Measurements from ENCODE around the gene ATF3.

The ATF3 gene

GRCh38 chr1:212628046-212628445 is 19.5 kb downstream of the ATF3 start (continued):
- TF ChIP-seq HOXA7 (CRISPR knock-in tag; IDR thresholded peaks at IDR 0.05; ENCODE audit: borderline replicate concordance), result no peak
- TF ChIP-seq ZNF621 (tag by site-specific recombination; IDR thresholded peaks at IDR 0.05), result no peak
- TF ChIP-seq MZF1 (tag by site-specific recombination; IDR thresholded peaks at IDR 0.05; ENCODE audit: borderline replicate concordance), result no peak
- TF ChIP-seq ZXDB (tag by site-specific recombination; IDR thresholded peaks at IDR 0.05), result no peak
- no peak for TF ChIP-seq ZNF175 (tag by site-specific recombination; IDR thresholded peaks at IDR 0.05)
- no peak for TF ChIP-seq PATZ1 (tag by site-specific recombination; IDR thresholded peaks at IDR 0.05)
- no peak for TF ChIP-seq ZNF776 (tag by site-specific recombination; IDR thresholded peaks at IDR 0.05; ENCODE audit: borderline replicate concordance)
- TF ChIP-seq ZSCAN4 (tag by site-specific recombination; IDR thresholded peaks at IDR 0.05), result no peak
- TF ChIP-seq ZNF792 (tag by site-specific recombination; IDR thresholded peaks at IDR 0.05), result no peak
- no peak for TF ChIP-seq ZNF629 (tag by site-specific recombination; IDR thresholded peaks at IDR 0.05)

- no peak for TF ChIP-seq ZNF660 (tag by site-specific recombination; IDR thresholded peaks at IDR 0.05)
- no peak for TF ChIP-seq ZSCAN18 (tag by site-specific recombination; IDR thresholded peaks at IDR 0.05)
- TF ChIP-seq ZNF776 (tag by site-specific recombination; IDR thresholded peaks at IDR 0.05; ENCODE audit: borderline replicate concordance), result no peak
- TF ChIP-seq GFI1B (tag by site-specific recombination; IDR thresholded peaks at IDR 0.05), result no peak
- TF ChIP-seq ZFP3 (tag by site-specific recombination; IDR thresholded peaks at IDR 0.05; ENCODE audit: low read depth), result no peak
- no peak for TF ChIP-seq ZNF155 (tag by site-specific recombination; IDR thresholded peaks at IDR 0.05)
- TF ChIP-seq ZBTB49 (tag by site-specific recombination; IDR thresholded peaks at IDR 0.05; ENCODE audit: low read depth), result no peak
- TF ChIP-seq ZNF350 (tag by site-specific recombination; IDR thresholded peaks at IDR 0.05), result no peak
- no peak for TF ChIP-seq GLIS2 (tag by site-specific recombination; IDR thresholded peaks at IDR 0.05)
- TF ChIP-seq ZNF558 (tag by site-specific recombination; IDR thresholded peaks at IDR 0.05), result no peak
- no peak for TF ChIP-seq ZNF132 (tag by site-specific recombination; IDR thresholded peaks at IDR 0.05; ENCODE audit: borderline replicate concordance)
- TF ChIP-seq ZNF658 (tag by site-specific recombination; IDR thresholded peaks at IDR 0.05), result no peak
- TF ChIP-seq ZNF571 (tag by site-specific recombination; IDR thresholded peaks at IDR 0.05), result no peak
- TF ChIP-seq ZNF580 (tag by site-specific recombination; IDR thresholded peaks at IDR 0.05), result no peak
- TF ChIP-seq ZNF416 (tag by site-specific recombination; IDR thresholded peaks at IDR 0.05), result no peak
- TF ChIP-seq ZNF600 (tag by site-specific recombination; IDR thresholded peaks at IDR 0.05), result no peak
- no peak for TF ChIP-seq ZNF670 (tag by site-specific recombination; IDR thresholded peaks at IDR 0.05; ENCODE audit: low read depth)
- no peak for TF ChIP-seq KLF10 (tag by site-specific recombination; IDR thresholded peaks at IDR 0.05)
- no peak overlapping the region for H3K27ac ChIP-seq (ENCODE audit: extremely low read depth, low read depth, low read length)
- no peaks in the 10 kb centered on the region for H3K36me3 ChIP-seq (ENCODE audit: control insufficient read depth in 2 of 2, insufficient read depth in 1 of 2, low read length in 2 of 2)
- ChIA-PET CTCF (interaction anchor here (1.0 to 1.7 kb wide), 6 partner anchors 11 to 151 kb away, joined by 3 to 7 read pairs (median 3); partner anchors contain the start of gene ATF3), POLR2A (no interaction called here)
- no peaks in the 10 kb centered on the region for H3K4me1 ChIP-seq (ENCODE audit: control insufficient read depth, insufficient read depth, low read length)
- no peaks in the 10 kb centered on the region for H3K9me3 ChIP-seq (ENCODE audit: control insufficient read depth, insufficient read depth, low read depth, low read length)
- H3K4me3 ChIP-seq (ENCODE audit: low read depth, low read length), result no peak overlapping the region
These were observed 20.4 kb downstream of the ATF3 start for GRCh38 chr1:212628813-212629415.

Data from HEK293 (cell line).